Measurements from ENCODE around the gene PHLDB2.

Gene PHLDB2

DNA sequence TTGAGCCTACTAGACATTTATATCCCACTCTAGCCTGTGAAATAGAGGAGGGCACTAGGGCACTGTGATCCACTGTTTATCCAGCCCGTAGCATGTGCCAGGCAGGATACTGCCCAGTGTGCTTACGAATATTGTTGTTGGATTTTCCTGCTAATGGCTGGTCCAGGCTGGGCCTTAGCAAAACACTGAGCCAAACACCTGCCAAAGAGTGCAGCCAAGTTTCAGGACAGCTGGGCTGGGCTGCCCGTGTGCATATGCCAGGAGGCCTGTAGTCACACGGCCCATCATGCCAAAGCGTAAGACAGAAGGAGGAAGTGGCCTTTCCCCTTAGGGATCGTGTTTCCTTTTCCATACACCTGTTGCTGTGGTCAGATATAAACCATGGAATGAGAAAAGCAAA lies 65.2 kb downstream of the PHLDB2 start:
- ATAC-seq (no peak), DNase-seq (no peak)

DNA sequence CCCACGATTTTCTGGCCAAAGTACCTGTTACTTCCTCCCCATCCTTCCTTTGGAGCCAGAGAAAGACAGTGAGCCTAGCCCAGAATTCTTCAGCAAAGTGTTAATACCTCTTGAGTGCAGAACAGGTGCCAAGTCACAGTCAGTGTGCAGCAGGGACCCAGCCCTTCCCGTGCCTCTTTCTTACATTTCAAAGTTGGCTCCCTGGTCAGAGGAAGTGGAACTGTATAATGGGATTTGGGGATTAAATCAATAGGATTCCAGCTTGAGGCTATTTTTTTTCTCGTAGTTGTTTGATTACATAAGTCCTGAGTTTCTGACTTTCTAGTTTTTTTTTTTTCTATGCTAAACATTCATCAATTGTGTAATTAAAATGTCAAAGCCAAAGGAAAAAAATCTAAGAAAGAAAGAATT lies 67.2 kb downstream of the PHLDB2 start:
- ATAC-seq = no peak
- no peak for DNase-seq

- no peak for ATAC-seq
- no peak for DNase-seq
These were observed 69.5 kb downstream of the PHLDB2 start for GRCh38 chr3:111928613-111929012.

DNA sequence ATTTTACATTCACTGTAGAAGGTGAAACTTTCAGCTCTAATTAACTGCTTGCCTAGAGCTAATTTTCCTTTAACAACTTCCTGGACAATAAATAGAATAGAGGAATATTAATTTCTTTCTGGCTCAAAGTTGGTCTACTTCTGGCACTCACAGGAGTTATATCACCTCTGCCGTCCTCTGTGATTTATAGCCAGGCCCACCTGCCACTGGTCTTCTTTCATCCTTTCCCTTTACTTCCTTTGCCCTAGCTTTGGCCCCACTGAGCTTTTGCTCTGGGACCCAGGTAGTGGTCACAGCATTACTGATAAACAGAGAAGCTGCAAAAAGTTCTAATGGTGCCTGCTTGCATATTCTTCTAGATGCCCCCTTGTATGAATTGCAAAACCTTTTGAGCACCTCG lies 70.4 kb downstream of the PHLDB2 start:
- no peak for ATAC-seq
- no peak for DNase-seq

DNA sequence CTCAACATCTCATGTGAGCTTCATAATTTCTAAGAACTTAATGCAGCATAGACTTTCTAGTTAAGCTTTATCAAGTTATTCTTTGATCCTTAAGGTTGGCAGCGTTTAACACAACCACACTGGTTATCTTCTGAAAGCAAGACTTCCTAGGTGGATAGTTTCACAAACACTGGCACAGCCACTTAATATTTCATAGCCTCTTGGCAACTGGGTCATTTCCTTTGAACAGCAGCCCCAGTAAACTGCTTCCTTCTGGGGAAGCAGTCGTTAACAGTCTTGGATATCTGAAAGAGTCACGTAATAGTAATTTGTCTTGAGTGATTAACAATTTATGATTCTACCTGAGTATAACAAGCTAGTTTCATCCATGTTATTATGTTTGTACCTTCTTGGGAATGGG lies 73.9 kb downstream of the PHLDB2 start:
- no peak for DNase-seq
- no peak for ATAC-seq

DNA sequence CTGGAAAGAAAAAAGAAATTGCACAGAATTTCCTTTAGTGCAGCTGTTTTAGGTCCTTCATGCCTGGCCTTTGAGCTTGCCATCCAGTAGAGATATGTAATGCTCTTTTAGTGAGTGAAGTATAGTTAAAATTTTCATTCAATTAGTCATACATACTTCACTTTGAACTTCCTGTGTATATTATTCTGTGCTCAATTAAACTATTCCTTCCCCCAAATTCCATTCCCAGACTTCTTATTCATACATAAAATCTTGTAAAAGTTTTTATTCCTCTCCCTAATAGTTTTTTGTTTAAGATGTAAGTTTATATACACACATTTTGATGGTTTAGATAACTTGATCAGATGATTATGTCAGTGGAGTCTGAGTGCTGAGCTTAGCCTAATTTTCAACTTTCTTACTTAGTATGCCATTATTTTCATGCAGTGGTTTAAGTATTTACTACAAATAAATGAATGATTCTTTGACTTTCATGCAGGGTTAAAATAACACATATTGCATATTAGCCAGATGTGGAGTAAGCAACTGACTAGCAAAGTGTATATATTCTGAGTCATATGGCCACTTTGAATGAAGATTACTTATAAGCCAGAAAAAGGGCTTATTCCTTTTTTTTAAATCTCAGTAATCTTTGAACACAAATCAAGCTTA lies 77.3 kb downstream of the PHLDB2 start:
- DNase-seq (no peak), ATAC-seq (no peak)

DNA sequence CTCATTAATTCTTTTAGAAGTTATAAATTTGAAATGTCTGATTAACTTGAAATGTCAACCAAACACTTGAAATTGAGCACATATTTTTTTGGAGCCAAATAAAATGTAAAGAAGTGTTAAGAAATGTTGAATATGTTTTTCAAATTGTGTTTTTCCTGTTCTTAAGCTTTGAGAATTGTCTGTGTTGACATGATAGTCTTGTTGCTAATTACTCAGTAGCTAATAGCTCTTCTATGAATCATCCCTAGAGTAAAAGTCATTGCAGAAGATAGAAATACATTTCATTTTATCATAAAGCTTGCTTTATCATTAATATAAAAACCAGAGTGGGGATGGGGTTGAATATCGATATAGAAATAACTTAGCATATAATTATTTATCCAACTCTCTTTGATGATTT lies 77.9 kb downstream of the PHLDB2 start:
- DNase-seq (no peak), ATAC-seq (no peak)

- ATAC-seq (no peak), DNase-seq (no peak)
These were observed 78.8 kb downstream of the PHLDB2 start for GRCh38 chr3:111937871-111938270.

DNA sequence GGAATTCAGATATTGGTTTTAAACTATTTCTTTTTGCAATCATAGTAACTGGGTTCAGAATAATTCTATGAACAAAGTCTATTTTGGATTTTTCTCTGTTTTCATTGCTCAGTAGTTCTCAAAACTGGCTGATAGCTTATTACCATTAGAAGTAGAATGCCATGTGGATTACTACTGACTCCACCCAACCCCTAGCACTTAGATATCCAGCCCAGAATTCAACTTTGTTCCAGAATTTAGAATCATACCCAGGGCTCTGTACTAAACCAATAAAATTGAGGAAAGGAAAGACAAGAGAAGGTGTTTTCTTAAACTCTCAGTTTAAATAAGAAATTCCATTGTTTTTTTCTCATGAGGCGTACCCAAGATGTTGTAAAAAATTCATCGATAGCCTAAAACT lies 80.8 kb downstream of the PHLDB2 start:
- DNase-seq (no peak), ATAC-seq (no peak)

GRCh38 chr3:111943533-111943932 lies 84.5 kb downstream of the PHLDB2 start:
- DNase-seq (no peak), ATAC-seq (no peak)

GRCh38 chr3:111944372-111944771 lies 85.3 kb downstream of the PHLDB2 start:
- ATAC-seq (no peak), DNase-seq (no peak)

DNA sequence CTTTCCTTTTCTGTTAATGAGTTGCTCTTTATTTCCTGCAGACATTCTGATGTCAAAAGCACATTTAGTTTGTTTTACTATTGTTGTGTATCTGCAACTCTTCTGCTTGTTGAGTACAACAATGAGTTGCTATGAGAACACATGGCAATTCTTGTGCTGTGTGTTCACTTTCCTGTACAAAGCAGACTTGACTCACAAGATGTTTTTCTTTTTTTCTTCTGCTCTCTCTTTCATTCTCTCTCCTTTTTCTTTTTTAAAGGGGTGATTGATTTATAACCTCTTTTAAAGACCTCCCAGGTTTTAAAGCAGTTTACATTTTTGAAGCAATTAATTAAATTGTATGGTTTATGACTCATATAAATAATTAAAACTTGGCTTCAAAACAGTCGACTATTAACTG lies 88.2 kb downstream of the PHLDB2 start:
- ATAC-seq = no peak
- DNase-seq = no peak

GRCh38 chr3:111948786-111949185 lies 89.7 kb downstream of the PHLDB2 start:
- ATAC-seq (no peak), DNase-seq (no peak)

DNA sequence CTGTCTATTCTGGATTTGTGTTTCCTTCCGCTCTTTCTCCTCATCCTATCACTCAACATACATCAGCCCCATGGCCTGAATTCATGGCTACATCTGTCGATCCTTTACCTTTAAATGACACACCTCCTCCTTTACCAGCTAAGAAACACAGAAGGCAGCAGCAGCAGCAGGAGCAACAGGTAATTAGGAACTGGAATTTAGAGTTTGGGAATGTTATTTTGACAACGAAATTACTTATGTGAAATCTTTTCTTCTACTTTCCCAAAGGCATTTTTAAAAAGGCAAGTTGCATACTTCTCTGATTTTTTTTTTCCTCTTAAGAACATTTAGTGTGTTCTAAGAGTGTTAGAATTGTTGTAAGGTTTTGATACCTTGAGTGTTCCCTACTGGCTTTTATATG lies 90.6 kb downstream of the PHLDB2 start:
- no peak for ATAC-seq
- no peak for DNase-seq

DNA sequence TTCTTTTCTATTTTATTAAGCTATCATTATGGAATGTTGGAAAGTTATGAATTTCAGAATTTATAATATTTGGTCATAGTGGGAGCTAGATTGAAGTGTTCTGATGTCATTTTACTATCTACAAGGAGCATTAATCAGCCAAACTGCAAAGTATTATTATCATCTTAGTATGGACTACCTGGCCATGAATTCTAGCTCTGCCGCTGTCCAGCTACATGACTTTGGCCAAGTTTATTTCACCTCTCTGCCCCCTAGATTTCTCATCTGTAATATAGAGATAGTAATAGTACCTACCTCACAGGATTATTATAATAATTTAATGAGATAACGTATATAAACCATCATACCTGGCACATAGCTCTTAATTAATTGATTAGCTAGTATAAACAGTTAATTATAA lies 92.0 kb downstream of the PHLDB2 start:
- ATAC-seq (no peak), DNase-seq (no peak)

DNA sequence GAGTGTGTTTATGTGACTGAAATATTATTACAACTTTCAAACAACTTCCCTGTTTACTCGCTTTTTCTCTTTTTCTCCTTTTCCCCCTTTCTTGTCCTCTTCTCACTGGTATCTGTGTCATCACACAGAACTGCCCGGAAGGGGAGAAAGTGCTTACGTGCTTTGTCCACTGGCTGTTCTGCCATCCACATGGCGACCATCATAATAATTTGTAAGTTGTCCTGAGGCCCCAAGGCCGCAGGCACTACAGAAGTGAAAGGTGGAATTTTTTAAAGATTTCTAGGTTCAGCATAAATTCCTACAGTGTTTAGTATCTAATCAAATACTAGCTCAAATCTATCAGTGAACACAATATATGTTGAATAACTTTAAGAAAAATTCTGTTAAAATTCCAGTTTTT lies 93.0 kb downstream of the PHLDB2 start:
- ATAC-seq = no peak
- DNase-seq = no peak

DNA sequence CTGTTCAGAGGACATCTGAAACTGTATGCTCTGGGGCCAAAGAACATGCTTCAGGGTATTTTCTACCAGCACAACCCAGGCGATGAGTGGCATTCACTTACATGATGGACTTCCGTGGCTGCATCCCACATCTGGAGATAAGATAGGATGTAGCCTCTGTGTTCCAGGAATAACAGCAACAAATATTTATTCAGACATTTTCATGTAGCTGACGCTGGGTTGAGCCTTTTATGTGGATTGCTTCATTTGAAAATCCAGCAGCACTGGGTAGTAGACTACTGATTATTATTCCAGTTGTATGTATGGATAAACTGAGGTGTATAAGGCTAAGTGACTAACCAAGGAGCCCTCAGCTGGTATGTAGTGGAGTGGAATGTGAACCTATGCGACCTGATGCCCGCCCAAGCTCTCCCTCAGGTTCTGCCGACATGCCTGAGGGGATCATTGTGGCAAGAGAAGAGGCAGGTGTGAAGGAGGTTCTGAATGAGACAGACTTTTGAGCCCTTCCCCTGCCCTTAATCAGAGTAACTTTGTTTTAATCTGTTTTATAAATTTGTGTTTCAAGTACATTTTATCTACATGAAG lies 93.9 kb downstream of the PHLDB2 start:
- DNase-seq (no peak), ATAC-seq (no peak)

- ATAC-seq = no peak
- no peak for DNase-seq
These were observed 95.3 kb downstream of the PHLDB2 start for GRCh38 chr3:111954228-111954990.

DNA sequence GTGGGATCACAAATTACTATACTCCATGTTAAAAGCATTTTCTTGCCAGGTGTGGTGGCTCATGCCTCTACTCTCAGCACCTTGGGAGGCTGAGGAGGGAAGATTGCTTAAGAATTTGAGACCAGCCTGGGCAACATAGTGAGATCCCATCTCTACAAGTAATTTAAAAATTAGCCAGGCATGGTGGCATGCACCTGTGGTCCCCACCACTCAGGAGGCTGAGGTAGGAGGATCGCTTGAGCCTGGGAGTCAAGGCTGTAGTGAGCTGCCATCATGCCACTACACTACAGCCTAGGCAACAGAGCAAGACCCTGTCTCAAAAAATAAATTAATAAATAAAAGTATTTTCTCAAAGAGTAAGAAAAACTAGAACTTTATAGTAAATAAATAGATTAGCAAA lies 96.8 kb downstream of the PHLDB2 start:
- ATAC-seq (no peak), DNase-seq (no peak)

DNA sequence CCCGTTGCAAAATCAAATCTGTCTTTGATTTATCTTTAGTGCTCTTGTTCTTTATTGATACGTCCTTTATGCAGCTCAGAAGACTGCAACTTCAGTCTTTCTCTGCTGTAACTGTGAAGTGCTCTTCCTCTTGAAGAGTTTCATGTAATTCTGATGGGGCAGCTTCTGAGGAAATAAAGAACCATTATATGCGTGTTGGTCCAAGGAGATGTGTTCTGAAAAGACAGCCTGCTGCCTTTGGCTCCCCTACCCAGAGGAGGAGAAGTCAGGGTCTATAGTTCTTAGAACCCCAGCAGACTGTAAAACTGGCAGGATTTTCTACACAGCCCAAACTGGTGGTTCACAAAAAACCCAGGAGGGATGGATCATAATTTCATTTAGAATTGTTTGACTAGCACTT lies 97.4 kb downstream of the PHLDB2 start:
- ATAC-seq = no peak
- DNase-seq = no peak

GRCh38 chr3:111956995-111957734 lies 98.1 kb downstream of the PHLDB2 start:
- DNase-seq (no peak), ATAC-seq (no peak)

GRCh38 chr3:111961461-111962164 lies 102.5 kb downstream of the PHLDB2 start:
- no peak for DNase-seq
- no peak for ATAC-seq
